SU-DHL-6 (cell line): ENCODE results near the gene KLHDC7B.

ENCODE experiments used
- CTCF ChIP-seq: fragments of 200-600 bp; sonication (generic); IDR thresholded peaks from one replicate; pipeline ENCODE4 v1.5.1; 2017; ENCODE audit warnings: antibody characterized with exemption, mild to moderate bottlenecking, low read length, moderate library complexity; ENCODE audit not compliant: insufficient read depth, poor library complexity, severe bottlenecking
- EZH2phosphoT487 ChIP-seq: fragments of 200-600 bp; sonication (generic), shearing (Covaris generic); conservative IDR thresholded peaks from 2 replicates; pipeline ENCODE4 v1.6.1; 2018; ENCODE audit warnings: mild to moderate bottlenecking, antibody characterized with exemption, low read length, moderate library complexity, mixed read lengths

- no peak for TF ChIP-seq CTCF
- TF ChIP-seq EZH2phosphoT487 = no peak
Observed at GRCh38 chr22:50522208-50522805, 23.4 kb upstream of the KLHDC7B start.
